GM12873 (cell line): ENCODE results near the gene SEBOX.

Experiments used
- TF ChIP-seq, protein P1 (sequence below): IDR thresholded peaks from 2 replicates; pipeline ENCODE4 v1.5.1; 2012; ENCODE audit warnings: low read depth, mild to moderate bottlenecking, moderate library complexity, low read length, control low read depth; ENCODE audit not compliant: insufficient read depth; ENCODE audit errors: missing control alignments

The SEBOX gene

DNA sequence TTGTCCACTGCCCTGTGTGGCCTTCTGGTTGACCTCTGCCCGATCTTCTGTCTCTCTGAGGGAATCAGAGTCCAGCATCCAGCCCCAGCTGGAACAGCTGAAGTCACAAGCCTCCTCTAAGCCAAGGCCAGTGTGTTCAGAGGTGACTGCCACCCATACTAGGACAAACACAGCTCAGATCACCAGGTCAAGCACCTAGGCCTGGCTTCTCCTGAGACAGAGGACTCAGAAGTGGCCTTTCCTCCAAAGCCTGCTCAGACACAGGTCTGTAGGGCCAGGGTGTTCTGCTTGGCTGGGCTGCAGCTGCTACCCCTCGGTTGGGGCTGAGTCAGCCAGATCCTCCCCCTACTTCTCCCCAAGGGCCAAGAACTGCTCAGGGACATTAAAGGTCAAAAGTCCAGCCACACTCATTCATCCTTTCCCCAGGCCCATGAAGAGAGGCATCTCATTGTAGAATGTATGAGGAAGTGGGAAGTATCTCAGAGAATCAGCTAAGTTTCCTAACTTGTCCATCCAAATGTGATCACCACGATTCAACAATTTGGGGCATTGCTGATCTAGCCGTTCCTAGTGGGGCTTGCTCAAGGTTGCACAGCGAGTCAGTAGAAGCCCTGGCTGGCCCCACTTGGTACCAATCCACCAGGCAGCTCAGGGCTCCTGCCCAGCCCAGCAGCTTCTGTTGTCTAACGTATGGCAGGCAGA, 33.4 kb upstream of the SEBOX start:
- TF ChIP-seq, protein P1, sequence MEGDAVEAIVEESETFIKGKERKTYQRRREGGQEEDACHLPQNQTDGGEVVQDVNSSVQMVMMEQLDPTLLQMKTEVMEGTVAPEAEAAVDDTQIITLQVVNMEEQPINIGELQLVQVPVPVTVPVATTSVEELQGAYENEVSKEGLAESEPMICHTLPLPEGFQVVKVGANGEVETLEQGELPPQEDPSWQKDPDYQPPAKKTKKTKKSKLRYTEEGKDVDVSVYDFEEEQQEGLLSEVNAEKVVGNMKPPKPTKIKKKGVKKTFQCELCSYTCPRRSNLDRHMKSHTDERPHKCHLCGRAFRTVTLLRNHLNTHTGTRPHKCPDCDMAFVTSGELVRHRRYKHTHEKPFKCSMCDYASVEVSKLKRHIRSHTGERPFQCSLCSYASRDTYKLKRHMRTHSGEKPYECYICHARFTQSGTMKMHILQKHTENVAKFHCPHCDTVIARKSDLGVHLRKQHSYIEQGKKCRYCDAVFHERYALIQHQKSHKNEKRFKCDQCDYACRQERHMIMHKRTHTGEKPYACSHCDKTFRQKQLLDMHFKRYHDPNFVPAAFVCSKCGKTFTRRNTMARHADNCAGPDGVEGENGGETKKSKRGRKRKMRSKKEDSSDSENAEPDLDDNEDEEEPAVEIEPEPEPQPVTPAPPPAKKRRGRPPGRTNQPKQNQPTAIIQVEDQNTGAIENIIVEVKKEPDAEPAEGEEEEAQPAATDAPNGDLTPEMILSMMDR = no peak

GRCh38 chr17:28397687-28398279, 32.8 kb upstream of the SEBOX start:
- TF ChIP-seq, protein P1 = no peak

DNA sequence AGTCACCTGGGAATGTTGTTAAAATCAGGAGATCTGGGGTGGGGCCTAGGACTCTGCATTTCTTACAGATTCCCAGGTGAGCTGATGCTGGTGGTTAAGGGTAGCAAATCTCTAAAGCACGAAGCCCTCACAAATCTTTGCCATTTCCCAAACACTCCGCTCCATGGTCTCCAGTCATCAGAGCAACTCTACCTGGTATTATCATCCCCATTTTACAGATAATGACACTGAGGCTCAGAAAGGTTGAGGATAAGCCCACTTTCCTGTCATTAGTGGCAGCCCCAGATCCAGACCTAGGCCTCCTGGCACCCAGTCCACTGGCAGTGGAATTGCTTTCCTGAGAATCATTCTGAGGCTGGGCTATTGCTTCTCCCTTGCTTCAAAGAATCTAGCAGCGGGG, 32.3 kb upstream of the SEBOX start:
- TF ChIP-seq, protein P1 = no peak

DNA sequence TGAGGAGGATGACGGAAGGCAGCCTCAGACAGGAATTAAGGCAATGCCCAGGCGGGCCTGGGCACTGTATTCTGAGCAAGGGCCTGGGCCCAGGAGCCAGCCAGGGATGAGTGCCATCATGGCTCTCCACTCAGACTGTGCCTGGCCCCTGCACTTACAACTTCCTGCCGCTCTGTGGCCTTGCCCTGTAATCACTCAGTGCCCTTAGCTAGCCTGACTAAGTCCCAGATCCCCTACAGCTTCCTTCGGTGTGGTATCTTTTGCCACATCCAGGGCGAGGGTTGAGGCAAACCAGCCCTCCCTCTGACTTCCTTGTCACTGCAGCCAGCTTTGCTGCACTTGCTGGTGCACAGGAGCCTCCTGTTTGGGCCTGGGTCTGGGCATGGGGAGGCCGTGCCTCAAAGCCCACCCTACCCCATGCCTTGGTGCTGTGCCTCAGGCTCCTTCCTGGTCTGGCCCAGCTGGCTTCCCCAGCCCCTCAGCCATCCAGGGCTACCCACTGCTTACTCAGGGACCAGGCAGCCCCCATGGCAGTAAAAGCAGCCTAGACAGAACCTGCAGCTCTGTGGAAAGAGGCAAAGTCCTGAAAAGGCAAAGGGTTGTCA, 31.7 kb upstream of the SEBOX start:
- TF ChIP-seq, protein P1 = no peak

- TF ChIP-seq, protein P1 = no peak
These were observed 31.0 kb upstream of the SEBOX start for GRCh38 chr17:28395968-28396367.

DNA sequence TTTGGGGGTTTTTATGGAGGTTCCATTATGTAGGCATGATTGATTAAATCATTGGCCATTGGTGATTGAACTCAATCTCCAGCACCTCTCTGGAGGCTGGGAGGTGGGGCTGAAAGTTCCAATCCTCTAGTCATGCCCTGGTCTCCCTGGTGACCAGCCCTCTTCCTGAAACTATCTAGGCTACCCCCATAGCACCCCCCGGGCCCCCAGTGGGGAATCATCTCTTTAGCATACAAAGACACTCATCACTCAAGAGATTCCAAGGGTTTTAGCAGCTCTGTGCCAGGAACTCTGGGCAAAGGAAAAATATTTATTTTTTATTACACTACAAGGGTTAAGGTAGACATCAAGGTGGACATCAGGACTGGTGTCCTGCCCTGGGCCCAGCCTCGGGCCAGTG, 30.4 kb upstream of the SEBOX start:
- TF ChIP-seq, protein P1 = no peak

DNA sequence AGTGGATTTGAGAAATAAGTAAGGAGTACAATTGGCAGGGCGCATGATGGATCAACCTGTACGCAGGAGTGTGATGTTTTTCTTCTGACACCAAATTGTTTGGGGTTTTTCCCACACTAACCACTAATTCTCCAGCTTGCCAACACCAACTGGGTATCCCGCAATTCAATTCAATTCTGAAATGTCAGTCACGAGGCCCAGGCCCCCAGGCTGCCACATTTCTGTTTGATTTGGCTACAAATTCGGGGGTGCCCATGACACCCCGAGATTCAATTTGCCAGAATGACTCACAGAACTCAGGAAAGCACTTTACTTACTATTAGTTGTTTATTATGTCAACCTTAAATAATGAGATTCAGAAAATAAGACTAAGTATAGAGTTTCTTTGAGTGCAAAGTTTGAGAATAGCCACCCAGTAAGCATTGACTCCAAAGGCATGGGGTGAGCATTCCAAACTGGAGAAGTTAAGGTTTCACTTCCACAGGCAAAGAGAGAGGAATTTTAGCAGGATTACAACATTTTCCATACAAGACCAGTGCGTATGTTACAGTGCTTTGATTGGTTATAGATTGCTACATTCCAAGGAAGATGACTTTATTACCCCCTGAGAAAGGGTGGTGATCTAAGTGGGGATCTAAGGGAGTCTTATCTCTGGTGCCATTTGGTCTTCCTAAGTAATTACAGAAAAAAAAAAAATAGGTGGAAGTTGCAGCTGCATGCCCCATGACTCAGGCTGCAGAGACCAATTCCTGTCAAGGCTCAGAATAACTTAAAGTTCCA, 29.5 kb upstream of the SEBOX start:
- TF ChIP-seq, protein P1 = no peak
